SU-DHL-6 (cell line): Measurements from ENCODE around the gene ZMYND8.
"Not testable (repeated sequence)": the region's sequence is repeated elsewhere in the genome, so short reads cannot be mapped to it uniquely, and the experiment has no call there.

ENCODE experiments used
- H2AFZ ChIP-seq: fragments of 200-600 bp; sonication (generic); 2 replicates; pipeline ENCODE4 v1.6.1; 2014; ENCODE audit warnings: low read depth, mild to moderate bottlenecking, moderate library complexity, mixed read lengths, antibody characterized with exemption, low read length; ENCODE audit not compliant: severe bottlenecking
- H3F3A ChIP-seq: fragments of 200-600 bp; shearing (Covaris generic); 2 replicates; pipeline ENCODE4 v1.6.0; 2016; ENCODE audit warnings: antibody characterized with exemption, mild to moderate bottlenecking; ENCODE audit not compliant: insufficient read depth
- H3K27ac ChIP-seq: fragments of 200-600 bp; sonication (generic); 2 replicates; pipeline ENCODE4 v1.5.1; 2016; ENCODE audit warnings: low read depth, mild to moderate bottlenecking, low read length, moderate library complexity, mixed read lengths
- H3K27me3 ChIP-seq: fragments of 200-600 bp; sonication (generic), shearing (Covaris generic); 2 replicates; pipeline ENCODE4 v1.6.0; 2014; ENCODE audit warnings: mild to moderate bottlenecking, low read length
- H3K36me3 ChIP-seq: fragments of 200-600 bp; sonication (generic); 2 replicates; pipeline ENCODE4 v1.6.1; 2014; ENCODE audit warnings: mild to moderate bottlenecking, low read length, mixed read lengths
- H3K4me2 ChIP-seq: fragments of 300-600, 200-600 bp; shearing (Covaris generic), sonication (generic); 2 replicates; pipeline ENCODE4 v1.6.0; 2014; ENCODE audit warnings: low read length, low read depth, mild to moderate bottlenecking; ENCODE audit not compliant: poor library complexity, severe bottlenecking
- H3K4me3 ChIP-seq: fragments of 200-600 bp; sonication (generic); 2 replicates; pipeline ENCODE4 v1.5.1; 2014; ENCODE audit warnings: antibody characterized with exemption, low read length, mild to moderate bottlenecking, mixed read lengths; ENCODE audit not compliant: insufficient read depth, poor library complexity, severe bottlenecking
- H3K79me2 ChIP-seq: fragments of 200-600 bp; sonication (generic); 2 replicates; pipeline ENCODE4 v1.6.1; 2014; ENCODE audit warnings: mild to moderate bottlenecking, low read length, moderate library complexity; ENCODE audit not compliant: insufficient read depth
- H3K9ac ChIP-seq: fragments of 200-600 bp; sonication (generic); 2 replicates; pipeline ENCODE4 v1.7.0; 2014; ENCODE audit warnings: mild to moderate bottlenecking, low read length
- H3K9me2 ChIP-seq: fragments of 200-600 bp; sonication (generic); replicated peaks from 2 replicates; pipeline ENCODE4 v1.6.1; 2014; ENCODE audit warnings: low read length; ENCODE audit not compliant: insufficient read depth
- H3K9me3 ChIP-seq: fragments of 200-600 bp; sonication (generic); 2 replicates; pipeline ENCODE4 v1.6.1; 2014; ENCODE audit warnings: low read length, mixed read lengths; ENCODE audit not compliant: insufficient read depth
- H4K20me1 ChIP-seq: fragments of 200-600 bp; sonication (generic); 2 replicates; pipeline ENCODE4 v1.6.1; 2014; ENCODE audit warnings: low read depth, mild to moderate bottlenecking, antibody characterized with exemption, low read length, moderate library complexity, mixed read lengths
- CTCF ChIP-seq: fragments of 200-600 bp; sonication (generic); IDR thresholded peaks from one replicate; pipeline ENCODE4 v1.5.1; 2017; ENCODE audit warnings: antibody characterized with exemption, mild to moderate bottlenecking, low read length, moderate library complexity; ENCODE audit not compliant: insufficient read depth, poor library complexity, severe bottlenecking
- EZH2phosphoT487 ChIP-seq: fragments of 200-600 bp; sonication (generic), shearing (Covaris generic); conservative IDR thresholded peaks from 2 replicates; pipeline ENCODE4 v1.6.1; 2018; ENCODE audit warnings: mild to moderate bottlenecking, antibody characterized with exemption, low read length, moderate library complexity, mixed read lengths

The ZMYND8 gene

GRCh38 chr20:47389867-47390347 lies 33.4 kb upstream of the ZMYND8 start:
- Histone ChIP-seq H3F3A (peaks cover 45% of the 10 kb centered on the region), H3K79me2 (no peaks in the 10 kb centered on the region), H2AFZ (no peak overlapping the region), H3K27ac (peak overlapping the region; percentile 93), H3K27me3 (no peaks in the 10 kb centered on the region), H3K9ac (peak overlapping the region; percentile 26; the same call in 1 of the 2 replicates), H3K9me3 (no peaks in the 10 kb centered on the region), H3K4me2 (peak overlapping the region; percentile 49), H3K4me3 (peak overlapping the region; percentile 14), H4K20me1 (no peaks in the 10 kb centered on the region), H3K9me2 (no peaks in the 10 kb centered on the region), H3K36me3 (peaks cover 6% of the 10 kb centered on the region; the same call in 1 of the 2 replicates)
- TF ChIP-seq CTCF (no peak), EZH2phosphoT487 (no peak)

GRCh38 chr20:47385968-47386367 lies 29.5 kb upstream of the ZMYND8 start:
- H3K27ac ChIP-seq, result 0 out of 2 replicates have a peak overlapping the region, but pooled peaks have one; percentile 26
- not testable (repeated sequence) for H3K9me2 ChIP-seq, H3K9me3 ChIP-seq, H3K36me3 ChIP-seq, H4K20me1 ChIP-seq, H2AFZ ChIP-seq, H3K27me3 ChIP-seq, H3K79me2 ChIP-seq, H3K4me2 ChIP-seq, H3K9ac ChIP-seq, H3K4me3 ChIP-seq
- peaks cover 10% of the 10 kb centered on the region for H3F3A ChIP-seq

- Histone ChIP-seq H3K4me2 (no peak overlapping the region), H3K27ac (no peak overlapping the region), H3K9ac (no peak overlapping the region), H3K27me3 (no peaks in the 10 kb centered on the region), H3K79me2 (no peaks in the 10 kb centered on the region), H2AFZ (no peak overlapping the region), H3K9me2 (no peaks in the 10 kb centered on the region), H3K36me3 (no peaks in the 10 kb centered on the region), H3F3A (peaks cover 4% of the 10 kb centered on the region; the same call in 1 of the 2 replicates), H4K20me1 (no peaks in the 10 kb centered on the region), H3K4me3 (no peak overlapping the region), H3K9me3 (no peaks in the 10 kb centered on the region)
- TF ChIP-seq EZH2phosphoT487, result no peak
- TF ChIP-seq CTCF, result no peak
Measured at GRCh38 chr20:47382746-47383415, 26.4 kb upstream of the ZMYND8 start.

- Histone ChIP-seq H3F3A (peaks cover 8% of the 10 kb centered on the region; the same call in 1 of the 2 replicates), H4K20me1 (no peaks in the 10 kb centered on the region), H3K9me2 (no peaks in the 10 kb centered on the region), H2AFZ (no peak overlapping the region), H3K27ac (no peak overlapping the region), H3K27me3 (no peaks in the 10 kb centered on the region), H3K9me3 (no peaks in the 10 kb centered on the region), H3K4me2 (no peak overlapping the region), H3K36me3 (no peaks in the 10 kb centered on the region), H3K9ac (no peak overlapping the region), H3K79me2 (no peaks in the 10 kb centered on the region), H3K4me3 (no peak overlapping the region)
- TF ChIP-seq EZH2phosphoT487 (no peak), CTCF (no peak)
Measured at GRCh38 chr20:47380481-47380880, 24.0 kb upstream of the ZMYND8 start.
